Activated naive CD4-positive, alpha-beta T cell treated with anti-CD3 and anti-CD28 coated beads, Interleukin-2, amount 10 ng/mL, durations not matched to agents 5 hours and 36 hours (primary cell): Measurements from ENCODE around the gene TMEM131L. TPM values are rescaled to one million over a fixed set of nuclear protein-coding genes. Genes with fewer than 3 reads are reported as not detected.

Experiments
- total RNA-seq, 2 experiments: library from RNA; stranded (reverse); gene quantifications; one replicate each; pipeline ENCODE4 v1.2.3, GENCODE V29; 2021

The TMEM131L gene, protein sequence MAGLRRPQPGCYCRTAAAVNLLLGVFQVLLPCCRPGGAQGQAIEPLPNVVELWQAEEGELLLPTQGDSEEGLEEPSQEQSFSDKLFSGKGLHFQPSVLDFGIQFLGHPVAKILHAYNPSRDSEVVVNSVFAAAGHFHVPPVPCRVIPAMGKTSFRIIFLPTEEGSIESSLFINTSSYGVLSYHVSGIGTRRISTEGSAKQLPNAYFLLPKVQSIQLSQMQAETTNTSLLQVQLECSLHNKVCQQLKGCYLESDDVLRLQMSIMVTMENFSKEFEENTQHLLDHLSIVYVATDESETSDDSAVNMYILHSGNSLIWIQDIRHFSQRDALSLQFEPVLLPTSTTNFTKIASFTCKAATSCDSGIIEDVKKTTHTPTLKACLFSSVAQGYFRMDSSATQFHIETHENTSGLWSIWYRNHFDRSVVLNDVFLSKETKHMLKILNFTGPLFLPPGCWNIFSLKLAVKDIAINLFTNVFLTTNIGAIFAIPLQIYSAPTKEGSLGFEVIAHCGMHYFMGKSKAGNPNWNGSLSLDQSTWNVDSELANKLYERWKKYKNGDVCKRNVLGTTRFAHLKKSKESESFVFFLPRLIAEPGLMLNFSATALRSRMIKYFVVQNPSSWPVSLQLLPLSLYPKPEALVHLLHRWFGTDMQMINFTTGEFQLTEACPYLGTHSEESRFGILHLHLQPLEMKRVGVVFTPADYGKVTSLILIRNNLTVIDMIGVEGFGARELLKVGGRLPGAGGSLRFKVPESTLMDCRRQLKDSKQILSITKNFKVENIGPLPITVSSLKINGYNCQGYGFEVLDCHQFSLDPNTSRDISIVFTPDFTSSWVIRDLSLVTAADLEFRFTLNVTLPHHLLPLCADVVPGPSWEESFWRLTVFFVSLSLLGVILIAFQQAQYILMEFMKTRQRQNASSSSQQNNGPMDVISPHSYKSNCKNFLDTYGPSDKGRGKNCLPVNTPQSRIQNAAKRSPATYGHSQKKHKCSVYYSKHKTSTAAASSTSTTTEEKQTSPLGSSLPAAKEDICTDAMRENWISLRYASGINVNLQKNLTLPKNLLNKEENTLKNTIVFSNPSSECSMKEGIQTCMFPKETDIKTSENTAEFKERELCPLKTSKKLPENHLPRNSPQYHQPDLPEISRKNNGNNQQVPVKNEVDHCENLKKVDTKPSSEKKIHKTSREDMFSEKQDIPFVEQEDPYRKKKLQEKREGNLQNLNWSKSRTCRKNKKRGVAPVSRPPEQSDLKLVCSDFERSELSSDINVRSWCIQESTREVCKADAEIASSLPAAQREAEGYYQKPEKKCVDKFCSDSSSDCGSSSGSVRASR (N-terminal part only)
- 10 to 100 TPM; 48.7 to 52.8 TPM for total RNA-seq

DNA sequence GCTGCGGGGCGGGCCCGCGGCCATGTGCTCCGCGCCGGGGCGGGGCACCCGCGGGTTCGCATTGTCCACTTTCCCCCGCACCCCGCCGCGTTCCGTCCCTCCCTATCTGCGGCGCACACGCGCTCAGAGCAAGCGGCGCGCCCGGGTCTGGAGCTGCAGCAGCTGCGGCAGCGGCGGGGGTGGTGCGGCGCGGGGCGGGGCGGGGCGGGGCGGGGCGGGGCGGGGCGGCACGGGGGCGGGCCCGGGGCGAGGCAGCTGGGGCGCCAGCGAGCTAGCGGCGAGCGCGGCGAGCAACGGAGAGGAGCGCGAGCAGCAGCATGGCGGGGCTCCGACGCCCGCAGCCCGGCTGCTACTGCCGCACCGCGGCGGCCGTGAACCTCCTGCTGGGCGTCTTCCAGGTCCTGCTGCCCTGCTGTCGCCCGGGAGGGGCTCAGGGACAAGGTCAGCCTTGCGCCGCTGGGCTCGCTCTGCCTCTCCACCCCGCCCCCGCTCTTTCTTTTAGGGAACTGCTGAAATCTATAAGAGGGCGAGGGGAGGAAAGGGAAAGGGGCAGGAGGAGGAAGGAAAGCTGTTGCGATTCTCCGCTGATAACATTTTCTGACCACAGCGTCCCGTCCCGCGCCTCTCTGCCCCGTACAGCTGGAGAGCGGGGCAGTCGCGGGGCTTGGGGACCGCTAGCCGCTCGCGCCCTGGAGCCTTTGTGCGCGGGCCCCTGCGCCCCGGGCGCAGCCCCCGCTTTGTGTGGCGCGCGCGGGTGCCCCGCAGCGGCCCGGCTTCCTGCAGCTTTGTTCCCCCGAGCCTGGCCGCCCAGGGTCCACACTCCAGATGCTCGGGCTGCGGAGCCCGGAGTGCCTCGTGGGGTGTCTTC lies at the start of gene TMEM131L:
TSS of gene TMEM131L (plus strand) at position 280 of the 868 bp plus-strand sequence. CDS start at position 318, 38 bp downstream.

DNA sequence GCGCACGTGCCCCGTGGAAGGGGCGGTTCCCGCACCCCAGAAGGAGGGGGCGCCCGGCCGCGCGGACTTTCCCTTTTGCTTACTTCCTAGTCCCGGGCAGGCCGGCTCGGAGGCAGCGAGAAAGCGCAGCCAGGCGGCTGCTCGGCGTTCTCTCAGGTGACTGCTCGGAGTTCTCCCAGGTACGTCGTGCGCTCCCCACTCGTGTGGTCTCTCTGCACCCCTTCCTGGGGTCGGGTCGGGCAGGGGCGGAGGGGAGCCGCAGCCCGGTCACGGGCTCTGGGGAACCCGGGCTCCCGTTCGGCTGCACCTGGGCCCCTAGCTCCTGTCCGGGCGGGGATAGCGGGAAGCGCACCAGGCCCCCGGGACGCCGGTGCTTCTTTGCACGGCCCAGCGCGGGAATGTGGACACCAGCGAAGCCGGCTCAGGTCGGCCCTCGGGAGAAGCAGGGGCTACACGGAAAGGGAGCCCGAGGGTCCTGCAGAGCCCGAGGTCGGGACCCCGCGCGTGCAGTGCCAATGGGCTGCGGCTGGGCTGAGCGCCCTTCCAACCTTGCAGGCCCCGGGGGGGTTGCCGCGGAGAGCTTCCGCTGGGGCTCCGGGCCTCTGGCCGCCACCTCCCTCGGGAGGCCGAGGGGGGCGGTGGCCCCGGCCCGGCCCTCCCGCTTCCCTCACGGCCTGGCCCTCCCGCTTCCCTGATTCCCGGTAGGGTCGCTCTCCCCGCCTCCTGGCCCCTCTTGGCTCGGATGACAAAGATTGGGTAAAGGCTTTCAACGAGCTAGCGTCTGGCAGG lies 218.2 kb downstream of the TMEM131L start, which contains the start of gene TLR2:
TSS of gene TLR2 (plus strand) at position 99 of the 789 bp plus-strand sequence. CDS start 18,628 bp downstream, outside the sequence.

Other genes starting within 250 kb of the TMEM131L start
- gene MND1, start 121.7 kb upstream of the TMEM131L start, total RNA-seq: 10 to 100 TPM; 18.2 to 18.7 TPM
- 1 to 10 TPM; 6.8 to 7.3 TPM for gene TLR2, start 217.9 kb downstream of the TMEM131L start, total RNA-seq